HG03196 (cell line): ENCODE data around the gene CDRT15.
"Not testable (repeated sequence)": the region's sequence is repeated elsewhere in the genome, so short reads cannot be mapped to it uniquely, and the experiment has no call there.

ENCODE experiments used
- ATAC-seq: cut with Tn5 transposase; IDR thresholded peaks from one replicate; pipeline ENCODE4 v1.9.1; 2021; ENCODE audit not compliant: unreplicated experiment

Gene CDRT15

DNA sequence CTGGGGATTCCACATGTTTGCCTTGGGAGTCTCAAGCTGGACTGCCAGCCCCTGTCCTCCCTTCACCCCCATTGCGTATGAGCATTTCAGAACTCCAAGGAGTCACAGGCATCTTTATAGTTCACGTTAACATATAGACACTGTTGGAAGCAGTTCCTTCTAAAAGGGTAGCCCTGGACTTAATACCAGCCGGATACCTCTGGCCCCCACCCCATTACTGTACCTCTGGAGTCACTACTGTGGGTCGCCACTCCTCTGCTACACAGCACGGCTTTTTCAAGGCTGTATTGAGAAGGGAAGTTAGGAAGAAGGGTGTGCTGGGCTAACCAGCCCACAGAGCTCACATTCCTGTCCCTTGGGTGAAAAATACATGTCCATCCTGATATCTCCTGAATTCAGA is 28.9 kb downstream of the CDRT15 start:
- no peak for ATAC-seq

DNA sequence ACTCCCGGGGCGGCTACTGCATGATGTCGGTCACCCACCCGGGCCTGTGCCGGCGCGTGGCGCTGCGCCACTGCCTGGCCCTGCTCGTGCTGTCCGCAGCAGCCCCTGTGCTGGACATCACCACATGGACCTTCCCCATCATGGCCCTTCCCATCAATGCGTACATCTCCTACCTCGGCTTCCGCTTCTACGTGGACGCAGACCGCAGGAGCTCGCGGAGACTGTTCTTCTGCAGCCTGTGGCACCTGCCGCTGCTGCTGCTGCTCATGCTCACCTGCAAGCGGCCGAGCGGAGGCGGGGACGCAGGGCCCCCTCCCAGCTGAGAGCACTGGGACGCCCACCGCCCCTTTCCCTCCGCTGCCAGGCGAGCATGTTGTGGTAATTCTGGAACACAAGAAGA is 29.8 kb downstream of the CDRT15 start:
- ATAC-seq = no peak

DNA sequence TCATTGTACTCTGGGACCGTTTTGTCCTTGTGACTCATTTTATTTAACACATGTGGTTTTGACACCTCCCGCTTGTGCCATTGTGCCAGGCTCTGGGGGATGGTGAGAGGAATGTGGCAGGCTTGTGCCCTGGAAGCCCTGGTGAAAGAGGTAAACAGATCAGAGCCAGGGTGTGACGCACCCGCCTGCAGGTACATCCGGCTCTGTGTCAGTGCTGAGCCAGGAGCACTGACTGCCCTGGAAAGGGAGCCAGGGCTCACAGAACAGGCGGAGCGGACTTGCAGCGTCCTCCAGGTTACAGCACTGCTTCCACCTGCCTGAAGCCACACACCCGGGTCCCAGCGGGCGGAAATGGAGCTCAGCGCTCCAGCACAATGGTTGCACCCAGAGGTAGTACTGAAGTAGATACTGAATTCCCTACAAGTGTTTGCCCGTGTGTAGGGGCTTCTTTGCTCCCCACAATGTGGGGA is 30.6 kb downstream of the CDRT15 start:
- ATAC-seq = no peak

DNA sequence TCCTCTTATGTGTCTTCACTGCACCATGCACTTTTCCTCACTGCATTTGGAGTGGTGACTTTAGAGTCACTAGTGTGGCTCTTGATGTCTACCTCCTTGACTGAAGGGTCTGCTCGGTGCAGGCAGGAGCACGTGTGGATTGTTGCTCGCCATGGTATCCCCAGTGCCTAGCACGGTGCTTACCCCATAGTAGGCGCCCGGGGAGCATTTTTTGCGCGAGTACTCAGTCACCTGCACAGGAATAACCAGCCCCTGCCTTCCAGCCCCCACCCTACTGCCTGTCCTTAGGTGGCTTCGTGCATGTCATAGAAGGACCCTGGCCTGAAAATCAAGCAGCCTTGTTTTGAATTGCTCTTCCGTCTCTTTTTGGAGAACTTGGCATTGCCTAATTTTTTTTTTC is 31.3 kb downstream of the CDRT15 start:
- ATAC-seq = no peak

DNA sequence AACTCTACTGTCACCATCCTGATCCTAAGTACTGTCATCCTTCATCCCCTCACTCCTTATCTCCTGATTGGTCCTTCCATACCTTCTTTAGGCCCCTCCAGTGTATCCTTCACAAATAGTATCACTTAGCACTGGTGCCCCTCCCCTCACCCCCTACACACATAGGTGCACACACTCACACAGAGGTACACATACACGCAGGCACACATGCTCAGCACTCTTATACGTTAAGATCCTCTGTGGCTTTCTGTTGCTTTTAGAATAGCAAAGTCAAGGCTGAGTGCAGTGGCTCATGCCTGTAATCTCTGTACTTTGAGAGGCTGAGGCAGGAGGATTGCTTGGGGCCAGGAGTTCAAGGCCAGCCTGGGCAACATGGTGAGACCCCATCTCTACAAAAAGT is 32.1 kb downstream of the CDRT15 start:
- no peak for ATAC-seq

DNA sequence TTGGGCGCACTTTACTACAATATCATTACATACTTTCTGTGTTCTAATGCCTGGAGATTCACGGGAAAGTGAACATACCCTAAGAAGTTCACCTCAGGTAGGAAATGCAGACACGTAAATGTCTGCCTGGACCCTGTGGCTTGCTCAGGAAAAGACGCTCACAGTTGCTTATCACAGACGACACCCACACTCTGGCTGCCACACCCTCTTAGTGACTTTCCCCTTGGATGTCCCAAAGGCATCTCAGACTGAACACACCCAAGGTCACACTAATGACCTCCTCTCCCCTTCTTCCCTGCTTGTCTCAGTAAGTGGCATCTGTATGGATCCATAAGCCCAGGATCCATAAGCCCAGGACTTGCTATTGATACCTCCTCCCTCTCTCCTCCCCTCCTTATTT is 32.6 kb downstream of the CDRT15 start:
- no peak for ATAC-seq

DNA sequence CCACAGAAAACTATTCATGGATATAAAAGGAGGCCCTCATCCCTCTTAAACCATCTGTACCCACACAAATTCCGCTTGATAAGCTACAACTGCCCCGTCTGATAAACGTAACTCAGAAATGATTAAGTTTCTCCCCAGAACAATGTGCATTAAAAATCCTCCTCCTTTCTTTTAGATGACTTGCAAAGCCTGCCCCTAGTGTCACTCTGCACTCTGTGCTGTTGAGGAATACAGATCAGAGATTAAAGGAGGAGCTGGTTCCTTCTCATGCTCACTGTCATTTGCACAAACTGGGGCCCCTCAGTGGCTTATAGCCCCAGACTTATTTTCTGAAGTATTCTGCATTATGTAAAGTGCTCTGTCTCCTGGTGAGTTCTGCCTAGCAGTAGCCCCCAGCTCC is 33.3 kb downstream of the CDRT15 start:
- ATAC-seq = no peak

DNA sequence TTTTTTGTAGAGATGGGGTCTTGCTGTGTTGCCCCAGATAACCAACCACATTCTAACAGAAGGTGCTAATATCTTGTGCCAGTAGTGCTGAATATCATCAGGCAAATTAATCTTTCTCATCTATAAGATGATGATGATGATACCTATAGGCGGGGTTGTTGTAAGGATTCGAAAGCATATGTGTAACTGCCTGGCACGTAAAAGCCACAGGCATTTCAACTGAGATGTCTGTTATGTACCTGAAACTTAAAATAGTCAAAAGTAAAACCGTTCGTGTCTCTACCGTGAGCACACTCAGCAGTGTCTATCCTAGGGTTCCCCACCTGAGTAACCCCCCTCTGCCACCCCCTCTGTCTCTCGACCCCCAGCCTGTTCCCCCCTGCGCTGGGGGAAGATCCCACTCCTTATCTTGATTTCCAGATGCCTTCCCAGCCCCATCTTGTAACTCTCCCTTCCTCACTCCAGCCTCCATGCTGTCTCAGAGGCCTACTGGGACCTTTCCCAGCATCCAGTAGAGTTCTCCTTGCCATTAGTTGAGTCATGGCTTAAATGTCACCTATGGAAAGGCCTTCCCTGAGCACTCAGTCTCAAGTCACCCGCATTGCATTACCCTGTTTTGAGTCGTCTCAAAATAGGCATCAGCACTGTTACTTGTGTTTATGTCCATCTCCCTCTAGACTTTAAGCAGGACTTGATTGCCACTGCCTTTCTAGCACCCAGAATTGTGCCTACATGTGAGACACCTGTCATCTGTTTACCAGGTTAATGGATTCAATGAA is 34.1 kb downstream of the CDRT15 start:
- ATAC-seq = no peak

DNA sequence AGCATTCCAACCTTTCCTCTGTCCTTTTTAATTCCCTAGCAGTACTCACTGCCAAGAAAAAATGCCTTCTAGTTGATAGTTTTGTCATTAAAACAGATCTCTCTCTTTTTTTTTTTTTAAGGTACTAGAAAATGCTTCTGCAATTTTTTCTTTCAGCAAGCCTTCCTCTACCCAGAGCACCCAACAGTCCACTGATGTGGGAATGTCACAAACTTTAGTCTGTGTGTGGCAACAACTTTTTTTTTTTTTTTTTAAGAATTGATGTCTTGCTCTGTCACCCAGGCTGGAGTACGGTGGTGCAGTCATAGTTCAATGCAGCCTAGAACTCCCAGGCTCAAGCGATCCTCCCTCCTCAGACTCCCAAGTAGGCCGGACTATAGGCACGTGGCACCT is 34.7 kb downstream of the CDRT15 start:
- no peak for ATAC-seq

DNA sequence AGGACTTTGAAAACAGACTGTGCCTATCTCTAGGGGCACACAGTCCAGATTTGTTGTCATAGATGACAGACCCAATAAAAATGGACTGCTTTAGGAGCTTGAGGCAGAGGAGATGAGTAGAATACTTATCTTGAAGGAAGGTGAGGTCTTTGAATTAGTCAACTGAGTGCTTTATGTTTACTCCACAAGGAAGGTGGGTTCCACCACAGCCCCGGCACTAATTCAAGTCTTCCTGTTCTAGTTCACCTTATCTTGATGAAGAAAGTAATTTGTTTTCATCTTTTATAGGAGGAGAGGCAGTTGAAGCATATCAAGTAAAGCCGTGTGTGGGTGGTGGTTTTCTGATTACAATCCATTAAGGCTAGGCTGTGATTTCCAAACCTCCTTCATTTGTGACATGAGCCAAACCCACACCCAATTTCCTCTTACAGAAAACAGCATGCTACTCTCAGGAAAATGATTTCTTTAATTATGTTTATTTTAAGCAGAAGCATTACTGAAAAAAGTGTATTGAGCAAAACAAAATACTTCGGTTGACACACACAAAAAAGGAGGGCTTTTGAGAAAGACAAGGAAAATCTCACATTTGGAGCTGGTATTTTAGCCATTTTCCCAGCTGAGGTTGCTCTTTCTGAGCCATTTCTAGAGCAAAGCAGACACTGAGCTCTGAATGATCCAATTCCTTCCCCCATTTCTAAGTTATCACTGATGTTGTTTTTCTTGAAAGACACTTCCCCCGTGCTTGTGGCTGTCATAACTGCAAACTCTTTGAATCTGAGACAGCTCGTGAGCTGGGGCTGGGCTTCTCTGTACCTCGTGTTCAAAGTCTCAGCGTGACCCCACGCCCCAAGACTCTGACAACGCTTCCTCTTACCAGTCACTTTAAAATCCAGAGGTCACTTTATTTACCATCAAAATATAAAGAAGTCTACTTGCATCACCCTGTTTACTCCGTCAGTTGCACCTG is 35.4 kb downstream of the CDRT15 start:
- ATAC-seq = no peak

DNA sequence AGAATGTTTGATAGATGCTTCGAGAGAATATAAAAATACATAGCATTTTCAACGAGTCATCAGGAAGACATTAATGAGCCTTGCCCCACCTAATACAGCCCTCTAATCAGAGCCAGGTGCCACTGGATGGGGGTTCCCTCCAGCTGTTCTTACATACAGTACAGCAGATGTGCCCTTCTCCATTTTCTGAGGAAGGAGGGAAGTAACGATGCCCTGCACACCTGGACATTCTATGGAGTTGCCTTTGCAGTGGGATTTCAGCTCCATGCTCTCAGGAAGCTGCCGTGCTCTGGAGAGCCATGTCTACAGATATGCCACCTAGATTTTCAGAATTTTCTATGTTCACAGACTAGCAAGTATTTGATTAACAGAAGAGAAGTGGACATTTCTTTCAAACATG is 36.3 kb downstream of the CDRT15 start:
- ATAC-seq = no peak

DNA sequence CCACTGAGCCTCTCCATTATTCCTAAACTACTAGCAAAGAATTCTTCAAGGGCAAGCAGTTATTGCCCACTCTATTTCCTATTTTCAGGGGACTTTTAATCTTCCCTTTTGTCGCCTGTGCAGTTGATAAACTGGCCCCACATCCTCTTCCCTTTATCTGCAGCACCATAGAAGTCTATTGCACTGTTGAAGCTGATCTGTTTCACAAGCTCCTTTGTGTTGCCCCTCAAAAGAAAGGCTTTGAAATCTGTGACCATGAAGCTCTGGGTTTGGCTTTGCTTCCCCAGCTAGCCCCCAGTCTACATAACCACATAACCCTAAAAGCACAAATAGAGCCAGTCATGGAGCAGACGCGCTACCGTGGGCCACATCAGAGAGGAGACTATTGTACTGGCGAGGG is 37.1 kb downstream of the CDRT15 start:
- ATAC-seq = no peak

DNA sequence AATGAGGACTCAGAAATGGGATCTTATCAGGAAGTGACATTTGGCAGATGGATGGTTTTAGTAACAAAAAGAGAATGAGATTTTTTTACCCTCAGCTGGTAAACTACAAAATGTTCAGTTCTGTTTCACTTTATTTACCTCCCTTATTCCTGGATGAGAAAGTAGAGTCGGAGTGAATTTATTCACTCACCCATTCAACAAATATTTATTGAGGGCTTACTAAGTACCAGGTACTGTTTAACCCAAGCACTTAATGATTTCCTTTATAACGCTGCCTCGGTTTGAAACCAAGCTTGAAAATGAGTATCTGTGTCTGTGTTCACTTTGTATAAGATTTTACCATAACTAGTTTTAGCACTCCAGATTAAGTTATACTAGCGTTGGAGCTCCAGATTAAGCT is 38.1 kb downstream of the CDRT15 start:
- no peak for ATAC-seq

DNA sequence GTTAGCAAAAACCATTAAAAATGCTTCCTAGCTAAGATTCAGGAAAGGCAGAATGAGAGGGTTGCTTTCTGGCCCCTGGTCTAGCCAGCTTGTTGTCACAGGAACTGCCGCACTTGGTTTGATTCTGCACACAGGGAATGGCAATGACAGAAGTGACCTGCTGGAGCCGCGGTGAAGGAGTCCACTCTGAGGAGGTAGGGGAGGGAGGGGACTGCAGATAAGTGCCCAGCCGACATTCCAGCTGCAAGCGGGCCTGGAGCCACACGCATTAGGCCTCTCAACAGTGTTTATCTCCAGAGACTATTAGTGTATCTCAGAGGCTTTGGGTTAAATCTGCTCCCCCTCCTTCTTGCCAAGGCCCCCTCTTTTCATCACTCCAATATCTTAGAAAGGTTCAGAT is 38.6 kb downstream of the CDRT15 start:
- ATAC-seq = no peak

DNA sequence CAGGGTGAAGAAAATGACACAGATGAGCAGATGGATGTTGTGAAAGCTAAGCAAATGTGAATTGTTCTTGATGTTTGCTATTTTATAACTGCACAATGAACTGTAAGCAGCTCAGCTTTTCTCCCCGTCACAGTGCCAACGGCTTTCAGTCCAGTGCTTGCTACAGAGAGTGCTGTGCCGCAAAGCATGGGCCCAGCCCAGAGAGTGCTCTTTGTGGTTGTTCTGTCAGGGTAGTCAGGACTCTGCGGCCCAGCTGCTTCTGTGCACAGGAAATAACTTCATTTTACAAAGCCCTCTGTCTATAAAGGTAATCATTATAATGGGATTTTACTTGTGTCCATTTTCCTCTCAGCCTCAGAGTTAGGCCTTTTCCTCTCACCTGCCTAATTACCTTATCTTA is 39.1 kb downstream of the CDRT15 start:
- no peak for ATAC-seq

DNA sequence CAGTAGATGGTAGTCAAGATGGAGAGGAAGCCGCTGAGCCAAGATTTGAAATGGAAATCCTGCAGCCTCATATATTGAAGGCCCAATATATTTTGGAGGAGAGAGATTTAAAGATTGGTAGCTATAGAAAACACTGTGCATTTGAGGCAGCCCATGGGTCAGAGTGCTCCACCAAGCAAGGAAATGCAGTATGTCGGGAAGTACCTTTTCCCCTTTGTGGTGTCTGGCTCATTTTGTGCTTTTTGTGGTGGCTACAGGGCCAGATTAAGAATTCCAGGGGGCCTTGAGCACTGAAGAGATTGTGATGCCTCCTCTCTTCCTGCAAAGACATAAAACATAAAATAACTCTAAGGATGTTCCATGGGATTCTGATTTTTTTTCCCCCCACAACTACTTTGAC is 39.6 kb downstream of the CDRT15 start:
- ATAC-seq = no peak

DNA sequence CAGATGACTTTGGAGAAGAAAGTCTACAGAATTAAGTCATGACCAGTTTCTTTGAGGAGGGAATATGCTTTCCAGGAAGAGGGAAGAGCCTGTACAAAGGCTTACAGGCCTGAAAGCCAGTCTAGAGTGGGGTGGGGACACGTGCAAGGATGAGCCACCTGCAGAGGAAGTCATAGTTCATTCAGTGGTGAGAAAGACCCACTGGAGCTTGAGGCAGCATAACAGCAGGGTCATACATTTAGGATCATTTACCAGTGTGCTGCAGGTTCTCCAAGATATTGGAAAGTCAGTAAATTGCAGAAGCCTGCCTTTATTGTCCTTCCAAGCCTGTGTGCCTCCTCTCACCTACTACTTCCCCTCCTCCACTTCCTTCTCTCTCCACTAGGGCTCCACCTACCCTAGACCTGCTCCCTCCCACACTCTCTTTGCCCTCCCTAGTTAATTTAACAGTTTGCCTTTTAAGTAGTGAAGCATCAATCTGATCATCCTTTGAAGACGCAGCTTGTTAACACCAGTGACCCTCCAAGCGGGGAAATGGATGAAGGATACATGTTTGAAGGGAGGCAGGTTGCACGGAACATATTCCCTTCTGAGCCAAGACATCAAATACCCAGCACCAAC is 40.2 kb downstream of the CDRT15 start:
- no peak for ATAC-seq

DNA sequence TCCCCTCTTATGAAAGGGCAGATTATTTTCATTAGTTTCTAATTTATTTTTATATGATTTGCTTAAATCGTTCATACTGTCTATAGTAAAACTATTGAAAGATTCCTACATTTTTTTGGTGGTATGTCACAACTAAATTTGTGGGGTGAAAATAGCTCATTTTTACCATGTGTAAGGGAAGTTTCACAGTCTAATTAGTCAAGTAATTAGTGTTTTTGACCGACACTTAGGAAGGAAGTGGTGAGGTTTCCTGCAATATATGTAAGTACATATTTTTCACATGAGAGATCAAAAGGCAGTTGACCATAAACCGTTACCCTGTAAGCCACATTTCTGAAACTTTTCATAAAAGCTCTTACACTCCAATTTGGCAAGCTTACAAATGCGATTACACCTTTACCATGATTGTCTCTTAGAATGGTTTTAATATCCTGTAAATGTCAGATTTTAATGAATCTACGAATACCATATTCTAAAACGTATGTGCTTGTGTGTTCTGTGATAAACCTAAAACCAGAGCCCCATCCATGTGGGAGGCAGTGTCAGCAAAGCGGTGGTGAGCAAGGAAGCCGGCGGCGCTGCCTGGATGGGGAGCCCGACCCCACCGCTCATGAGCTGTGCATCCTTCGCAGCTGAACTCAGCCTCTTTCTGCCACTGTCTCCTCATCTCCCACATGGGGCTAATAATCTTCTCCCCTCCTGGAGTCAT is 43.9 kb downstream of the CDRT15 start:
- peak; percentile 61 for ATAC-seq

DNA sequence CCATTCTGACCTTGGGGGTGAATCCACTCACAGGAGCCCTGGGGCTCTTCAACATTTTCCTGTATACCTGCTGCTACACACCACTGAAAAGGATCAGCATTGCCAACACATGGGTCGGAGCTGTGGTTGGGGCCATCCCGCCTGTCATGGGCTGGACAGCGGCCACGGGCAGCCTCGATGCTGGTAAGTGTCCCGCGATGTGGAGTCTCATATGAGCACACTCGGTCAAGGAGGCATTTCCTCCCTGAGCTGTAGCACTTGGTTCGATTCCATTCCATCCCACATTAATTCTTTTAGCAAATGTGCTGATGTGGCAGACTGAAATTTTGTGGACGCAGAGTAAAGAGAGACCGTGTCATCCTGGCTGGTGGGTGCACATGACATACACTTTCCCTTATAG is 44.6 kb downstream of the CDRT15 start:
- ATAC-seq = not testable (repeated sequence)

DNA sequence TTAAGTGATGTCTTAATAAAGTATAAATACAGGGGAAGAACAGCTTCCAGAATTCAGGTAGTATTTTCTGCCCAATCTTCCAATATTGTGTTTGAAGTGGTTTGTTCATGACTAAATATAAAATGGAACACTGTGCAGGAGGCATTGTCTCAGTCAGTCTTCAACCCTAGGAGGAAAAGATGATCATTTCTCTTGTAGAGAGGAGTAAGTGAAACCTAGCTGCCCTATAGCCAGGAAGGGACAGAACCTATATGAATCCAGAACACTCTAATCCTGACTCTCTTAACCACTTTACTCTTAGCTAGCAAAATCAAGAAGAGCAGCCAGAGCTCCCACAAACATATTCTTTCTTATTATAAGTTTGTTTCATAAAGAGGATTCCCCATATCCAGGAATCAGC is 45.2 kb downstream of the CDRT15 start:
- ATAC-seq = not testable (repeated sequence)

DNA sequence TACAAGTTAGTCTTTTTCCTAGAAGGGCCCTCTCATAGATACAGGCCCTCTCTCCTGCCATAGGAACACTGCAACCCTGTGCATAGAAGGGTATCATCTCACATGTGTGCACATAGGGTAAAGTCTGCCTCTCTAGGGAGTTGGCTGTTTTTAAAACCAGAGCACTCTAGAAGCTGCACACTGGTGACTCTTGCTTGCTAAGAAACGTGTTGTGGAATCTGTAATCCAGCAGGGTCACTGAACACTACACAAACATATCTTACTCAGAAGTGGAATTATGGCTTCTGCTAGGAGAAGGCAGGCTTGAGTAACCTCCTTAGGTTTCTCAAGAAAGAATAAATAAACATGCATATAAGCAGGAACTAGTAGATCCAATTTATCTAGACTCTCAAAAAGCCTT is 45.9 kb downstream of the CDRT15 start:
- ATAC-seq = not testable (repeated sequence)
